GM10248 (cell line): ENCODE results near the gene PRKAR1B.

ENCODE experiments used
- CTCF ChIA-PET: fragments of 300-600 bp; sonication (Branson Sonifier 250); formaldehyde crosslinking; extraction: SDS; loops from one replicate; lab custom pipeline; 2021; ENCODE audit warnings: antibody characterized with exemption; lab: Yijun Ruan, JAX
- POLR2A ChIA-PET: fragments of 350-650 bp; sonication (Branson Sonifier 250); formaldehyde crosslinking; extraction: SDS; loops from one replicate; lab custom pipeline; 2020; ENCODE audit warnings: antibody characterized with exemption; lab: Yijun Ruan, JAX
- DNase-seq: peaks from one replicate; pipeline ENCODE4 v3.0.0; 2012; ENCODE audit errors: extremely low spot score
- CTCF ChIP-seq: IDR thresholded peaks from 2 replicates; pipeline ENCODE4 v1.5.1; 2012; ENCODE audit warnings: mild to moderate bottlenecking, low read depth; ENCODE audit errors: extremely low read depth, missing control alignments, control extremely low read depth

The PRKAR1B gene

DNA sequence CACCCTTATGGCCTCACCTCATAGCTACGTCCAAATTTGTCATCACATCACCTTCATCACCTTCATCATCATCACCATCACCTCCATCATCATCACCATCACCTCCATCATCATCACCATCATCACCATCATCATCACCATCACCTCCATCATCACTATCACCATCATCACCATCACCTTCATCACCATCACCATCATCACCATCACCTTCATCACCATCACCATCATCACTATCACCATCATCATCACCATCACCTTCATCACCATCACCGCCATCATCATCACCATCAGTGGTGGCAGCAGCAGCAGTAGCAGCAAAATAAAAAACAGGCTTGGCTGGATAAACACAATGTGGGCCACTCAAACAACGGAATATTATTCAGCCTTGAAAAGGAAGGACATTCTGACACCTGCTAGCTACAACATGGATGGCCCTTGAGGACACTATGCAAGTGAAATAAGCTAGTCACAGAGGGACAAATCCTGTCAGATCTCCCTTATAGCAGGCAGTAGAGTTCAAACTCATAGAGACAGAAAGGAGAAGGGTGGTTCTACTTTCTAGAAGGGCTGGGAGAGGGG, 159.7 kb downstream of the PRKAR1B start:
- POLR2A ChIA-PET: no interaction called here
- no peak for TF ChIP-seq CTCF
- no peak for DNase-seq
- CTCF ChIA-PET: no interaction called here

- TF ChIP-seq CTCF: no peak
- CTCF ChIA-PET: interaction anchor here (0.7 kb wide), 1 partner anchor 302 kb away, joined by 3 read pairs; no protein-coding TSS in a partner anchor
- no peak for DNase-seq
- POLR2A ChIA-PET: no interaction called here
Observed at GRCh38 chr7:566100-566499, 161.0 kb downstream of the PRKAR1B start.

- POLR2A ChIA-PET: no interaction called here
- DNase-seq: no peak
- TF ChIP-seq CTCF: no peak
- CTCF ChIA-PET: no interaction called here
Observed at GRCh38 chr7:564176-564865, 162.8 kb downstream of the PRKAR1B start.

GRCh38 chr7:563629-564170, 163.4 kb downstream of the PRKAR1B start:
- ChIA-PET CTCF (no interaction called here), POLR2A (no interaction called here)
- no peak for DNase-seq
- TF ChIP-seq CTCF: no peak

DNA sequence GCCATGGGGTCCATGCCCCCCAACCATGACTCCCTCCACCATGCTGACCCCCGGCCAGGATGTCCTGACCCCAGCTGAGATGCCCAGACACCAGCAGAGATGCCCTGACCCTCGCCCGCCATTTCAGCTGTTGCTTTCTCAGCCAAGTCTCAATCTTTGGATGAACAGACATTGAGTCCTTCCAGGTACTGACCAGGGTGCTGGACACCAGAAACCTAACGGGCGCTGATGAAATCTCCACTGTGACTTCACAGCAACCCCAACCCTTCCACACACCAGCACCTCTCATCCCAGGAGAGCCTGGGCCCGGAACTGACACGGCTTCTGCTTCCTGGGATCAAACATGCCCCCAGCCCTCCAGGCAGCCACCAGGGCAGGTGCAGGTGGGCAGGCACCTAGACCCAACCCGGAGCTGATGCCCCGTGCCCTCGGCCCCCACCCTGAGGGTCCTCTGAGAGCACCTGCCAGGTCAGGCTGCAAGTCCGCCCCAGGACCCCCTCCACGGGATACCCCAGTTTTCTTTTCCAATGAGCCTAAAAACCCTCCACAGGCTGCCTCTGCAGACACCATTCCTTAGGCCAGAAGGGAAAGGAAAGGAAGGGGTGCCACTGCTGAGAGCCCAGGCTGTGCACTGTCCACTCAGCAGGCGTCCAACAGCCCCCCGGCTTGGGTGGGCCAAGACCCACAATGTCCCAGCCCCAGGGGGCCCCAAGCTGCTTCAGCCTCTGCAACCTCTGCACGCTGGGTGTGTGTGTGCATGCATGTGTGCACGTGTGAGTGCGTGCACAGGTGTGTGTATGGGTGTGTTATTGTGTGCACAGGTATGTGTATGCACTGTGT, 164.1 kb downstream of the PRKAR1B start:
- CTCF ChIA-PET: no interaction called here
- DNase-seq: no peak
- no peak for TF ChIP-seq CTCF
- POLR2A ChIA-PET: no interaction called here

DNA sequence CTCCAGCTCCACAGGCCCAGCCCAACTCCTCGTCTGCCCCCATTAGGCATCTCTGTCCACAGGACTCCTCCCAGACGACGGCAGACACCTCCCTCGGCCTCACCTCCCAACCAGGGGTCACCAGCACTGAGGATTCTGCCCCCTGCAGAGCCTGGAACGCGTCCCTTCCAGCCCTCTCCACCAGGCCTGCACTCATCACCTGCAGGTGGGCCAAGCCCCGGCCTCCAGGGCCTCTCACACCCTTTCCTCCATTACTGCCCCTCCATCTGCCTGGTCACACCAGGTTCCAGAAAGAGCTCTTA, 164.8 kb downstream of the PRKAR1B start:
- ChIA-PET POLR2A (no interaction called here), CTCF (no interaction called here)
- no peak for TF ChIP-seq CTCF
- no peak for DNase-seq
